Keratinocyte (primary cell): Measurements from ENCODE around the gene CCDC70. TPM values are rescaled to one million over a fixed set of nuclear protein-coding genes. Genes with fewer than 3 reads are reported as not detected.

Experiments
- DNase-seq: peaks from one replicate; pipeline ENCODE4 v3.0.0-alpha.2; 2011; ENCODE audit warnings: low read depth, missing footprints, low spot score
- FAIRE-seq: peaks from 2 replicates; lab custom pipeline; 2011; peaks lifted over from hg19 to GRCh38; lab: Jason Lieb, UNC
- H2AFZ ChIP-seq: 2 replicates; pipeline ENCODE4 v1.6.0; 2012; ENCODE audit warnings: low read length, control low read depth, inconsistent platforms; ENCODE audit not compliant: control insufficient read depth
- H3K27ac ChIP-seq: 2 replicates; pipeline ENCODE4 v1.5.1; 2011; ENCODE audit warnings: low read length; ENCODE audit not compliant: control insufficient read depth, insufficient read depth
- H3K27me3 ChIP-seq: 3 replicates; pipeline ENCODE4 v1.6.0; 2011; ENCODE audit warnings: low read length; ENCODE audit not compliant: control insufficient read depth, insufficient read depth; ENCODE audit errors: extremely low read depth
- H3K36me3 ChIP-seq, 2 experiments: 2 replicates in 1 of 2; 3 replicates in 1 of 2; pipeline ENCODE4 v1.5.1; 2011; ENCODE audit warnings: low read length in 2 of 2, mild to moderate bottlenecking in 1 of 2; ENCODE audit not compliant: control insufficient read depth in 2 of 2, insufficient read depth in 2 of 2; ENCODE audit errors: extremely low read depth in 1 of 2
- H3K4me1 ChIP-seq: 3 replicates; pipeline ENCODE4 v1.5.1; 2011; ENCODE audit warnings: low read length; ENCODE audit not compliant: control insufficient read depth, insufficient read depth; ENCODE audit errors: extremely low read depth
- H3K4me2 ChIP-seq: 3 replicates; pipeline ENCODE4 v1.6.0; 2011; ENCODE audit warnings: low read depth, low read length; ENCODE audit not compliant: control insufficient read depth, insufficient read depth; ENCODE audit errors: extremely low read depth
- H3K4me3 ChIP-seq, 3 experiments: fragments of 200-600 bp in 1 of 3; sonication (generic) in 1 of 3; 2 replicates in 2 of 3; 3 replicates in 1 of 3; pipeline ENCODE4 v1.5.1; 2011 to 2016; ENCODE audit warnings: low read length in 3 of 3, mild to moderate bottlenecking in 3 of 3, control low read depth in 2 of 3, inconsistent platforms in 1 of 3, low read depth in 1 of 3, mixed read lengths in 1 of 3, mixed run types in 1 of 3, moderate library complexity in 1 of 3; ENCODE audit not compliant: control insufficient read depth in 2 of 3, insufficient read depth in 2 of 3; ENCODE audit errors: extremely low read depth in 1 of 3
- H3K79me2 ChIP-seq: 2 replicates; pipeline ENCODE4 v1.6.0; 2012; ENCODE audit warnings: low read length; ENCODE audit not compliant: control insufficient read depth, insufficient read depth
- H3K9ac ChIP-seq: 3 replicates; pipeline ENCODE4 v1.6.0; 2011; ENCODE audit warnings: low read length; ENCODE audit not compliant: control insufficient read depth, insufficient read depth; ENCODE audit errors: extremely low read depth
- H3K9me1 ChIP-seq: 3 replicates; pipeline ENCODE4 v1.6.0; 2011; ENCODE audit warnings: low read length; ENCODE audit not compliant: control insufficient read depth, insufficient read depth; ENCODE audit errors: extremely low read depth
- H3K9me3 ChIP-seq: 2 replicates; pipeline ENCODE4 v1.5.1; 2012; ENCODE audit warnings: low read depth, low read length; ENCODE audit not compliant: control insufficient read depth
- H4K20me1 ChIP-seq: 3 replicates; pipeline ENCODE4 v1.6.0; 2011; ENCODE audit warnings: low read length; ENCODE audit not compliant: control insufficient read depth, insufficient read depth; ENCODE audit errors: extremely low read depth
- CTCF ChIP-seq, 3 experiments: IDR thresholded peaks in 1 of 3; conservative IDR thresholded peaks in 1 of 3; optimal IDR thresholded peaks in 1 of 3; 2 replicates in 2 of 3; 3 replicates in 1 of 3; pipeline versions ENCODE3 to v1.5.1; 2011; ENCODE audit warnings: low read length in 3 of 3, mild to moderate bottlenecking in 3 of 3, moderate library complexity in 2 of 3, control low read depth in 1 of 3, inconsistent platforms in 1 of 3; ENCODE audit not compliant: insufficient read depth in 2 of 3; ENCODE audit errors: extremely low read depth in 1 of 3
- EZH2 ChIP-seq: IDR thresholded peaks from one replicate; pipeline ENCODE4 v1.6.1; 2012; ENCODE audit warnings: inconsistent platforms, mild to moderate bottlenecking, low read length, moderate library complexity
- dilution Hi-C: fragments of 300-500 bp; cut with MboI; formaldehyde crosslinking; loops from one replicate; pipeline ENCODE4 v1.7.0; 2020; ENCODE audit warnings: low sequenced_read_pairs; ENCODE audit not compliant: extremely low pct_ligation_motif_present
- polyA plus RNA-seq, 5 experiments: library from polyadenylated mRNA; depleted of rRNA in 3 of 5; stranded (reverse) in 3 of 5; stranded (forward) in 1 of 5; unstranded in 1 of 5; fragments of >200 nt; gene quantifications; 1 replicate in 1 of 5; 2 replicates in 3 of 5; 3 replicates in 1 of 5; pipeline versions ENCODE4 v1.2.1 to v1.2.3, GENCODE V29; 2011 to 2012; ENCODE audit warnings: missing spikeins in 2 of 5, low read depth in 1 of 5, low replicate concordance in 1 of 5

CCDC70 gene
- polyA plus RNA-seq, 1 donor (not counting 4 experiments of a cell fraction or from before 2014, with no cell fraction given), result not detected

- Histone ChIP-seq H3K9ac (no peak overlapping the region), H3K4me1 (no peaks in the 10 kb centered on the region), H3K36me3 (no peaks in the 10 kb centered on the region), H3K79me2 (no peaks in the 10 kb centered on the region), H3K4me2 (no peak overlapping the region), H2AFZ (no peak overlapping the region), H3K27me3 (peaks cover 10% of the 10 kb centered on the region), H3K4me3 (no peak overlapping the region), H4K20me1 (no peaks in the 10 kb centered on the region), H3K9me1 (no peaks in the 10 kb centered on the region), H3K9me3 (no peaks in the 10 kb centered on the region), H3K27ac (no peak overlapping the region)
- FAIRE-seq (no peak), DNase-seq (no peak)
- no peak for TF ChIP-seq CTCF (optimal IDR thresholded peaks at IDR 0.05 in 1 of 3, IDR thresholded peaks at IDR 0.05 in 1 of 3, conservative IDR thresholded peaks at IDR 0.05 in 1 of 3; ENCODE audit: extremely low read depth in 1 of 3, insufficient read depth in 2 of 3, low read length in 3 of 3)
- TF ChIP-seq EZH2, result no peak
- dilution Hi-C loops, result no loop called here
Observed at GRCh38 chr13:51838240-51838846, 23.4 kb upstream of the CCDC70 start.

GRCh38 chr13:51839711-51840540 is 21.8 kb upstream of the CCDC70 start:
- DNase-seq (no peak), FAIRE-seq (no peak)
- Histone ChIP-seq H3K9me1 (no peaks in the 10 kb centered on the region), H3K4me2 (no peak overlapping the region), H3K4me3 (no peak overlapping the region), H3K9me3 (no peaks in the 10 kb centered on the region), H3K79me2 (no peaks in the 10 kb centered on the region), H3K4me1 (no peaks in the 10 kb centered on the region), H3K27me3 (peaks cover 8% of the 10 kb centered on the region), H4K20me1 (no peaks in the 10 kb centered on the region), H3K36me3 (no peaks in the 10 kb centered on the region), H2AFZ (no peak overlapping the region), H3K27ac (no peak overlapping the region), H3K9ac (no peak overlapping the region)
- no peak for TF ChIP-seq EZH2
- dilution Hi-C loops, result no loop called here
